Gastroesophageal sphincter (tissue), 4 donors: ENCODE data around the gene CMIP. TPM values are rescaled to one million over a fixed set of nuclear protein-coding genes. Genes with fewer than 3 reads are reported as not detected.

ENCODE experiments used
- ATAC-seq: fragments of 150-250 bp; one replicate; pipeline ENCODE4 v1.9.1; 2016; ENCODE audit warnings: mild to moderate bottlenecking, moderate library complexity
- H3K27ac ChIP-seq, 4 donors: fragments of 200-600 bp; sonication (generic) in 3 of 4; 1 replicate in 3 of 4; 2 replicates in 1 of 4; pipeline ENCODE4 v1.5.1; 2016 to 2019
- H3K27me3 ChIP-seq: fragments of 200-600 bp; sonication (generic); one replicate; pipeline ENCODE4 v1.5.1; 2019
- H3K36me3 ChIP-seq, 2 donors: fragments of 200-600 bp; sonication (generic); one replicate each; pipeline ENCODE4 v1.5.1; 2019; ENCODE audit warnings: control low read depth in 1 of 2
- H3K4me1 ChIP-seq, 3 donors: fragments of 200-600 bp; sonication (generic); 1 replicate in 2 of 3; 2 replicates in 1 of 3; pipeline ENCODE4 v1.5.1; 2016 to 2019; ENCODE audit warnings: control low read depth in 2 of 3
- H3K4me3 ChIP-seq, 2 donors: fragments of 200-600 bp; sonication (generic); one replicate each; pipeline ENCODE4 v1.5.1; 2019; ENCODE audit warnings: mild to moderate bottlenecking in 1 of 2, moderate library complexity in 1 of 2
- H3K9me3 ChIP-seq, 3 donors: fragments of 200-600 bp; sonication (generic); one replicate each; pipeline ENCODE4 v1.5.1; 2017 to 2019; ENCODE audit warnings: control low read depth in 2 of 3
- CTCF ChIP-seq, 4 experiments: fragments of 200-600 bp in 2 of 4; fragments of 450-650 bp in 2 of 4; sonication (generic) in 1 of 4; IDR thresholded peaks; one replicate each; pipeline ENCODE4 v1.5.1; 2017 to 2019; ENCODE audit warnings: antibody characterized with exemption in 4 of 4, mild to moderate bottlenecking in 2 of 4, moderate library complexity in 2 of 4
- EP300 ChIP-seq: sonication (generic); formaldehyde crosslinking; IDR thresholded peaks from one replicate; pipeline ENCODE4 v1.6.1; 2017; ENCODE audit warnings: antibody characterized with exemption, mild to moderate bottlenecking
- POLR2A ChIP-seq, 2 donors: fragments of 450-650 bp; IDR thresholded peaks; one replicate each; pipeline ENCODE4 v1.6.1; 2017; ENCODE audit warnings: antibody characterized with exemption in 2 of 2, mild to moderate bottlenecking in 2 of 2, moderate library complexity in 1 of 2
- POLR2AphosphoS5 ChIP-seq: sonication (generic); formaldehyde crosslinking; IDR thresholded peaks from one replicate; pipeline ENCODE4 v1.6.1; 2017; ENCODE audit warnings: antibody characterized with exemption
- WGBS, 2 donors: methylation state at CpG; one replicate each; pipeline ENCODE4 v1.1.5; 2018; ENCODE audit warnings: low coverage in 1 of 2; 5-methylcytosine and 5-hydroxymethylcytosine counted together
- total RNA-seq, 4 donors: library from RNA; depleted of rRNA; stranded (reverse); fragments of >200 nt; gene quantifications; one replicate each; pipeline ENCODE4 v1.1.0, GENCODE V29; 2016

Gene CMIP
- total RNA-seq, 4 donors from 2014 or later = 13.4 to 24.0 (median 19.2) TPM

- Histone ChIP-seq H3K4me3 (no peak overlapping the region), H3K4me1 (peaks cover 0 to 10% (median 0%) of the 10 kb centered on the region in 3 donors), H3K9me3 (no peaks in the 10 kb centered on the region), H3K36me3 (no peaks in the 10 kb centered on the region), H3K27me3 (no peaks in the 10 kb centered on the region), H3K27ac (peak overlapping the region in 3 of 4 donors; percentile 19 to 58 (median 28))
- TF ChIP-seq POLR2AphosphoS5 = peak; percentile 15
- TF ChIP-seq POLR2A (IDR thresholded peaks at IDR 0.05) = no peak
- peak; percentile 61 for ATAC-seq
- 68 to 72% methylated on average over 2 to 6 of the region's 13 CpGs for WGBS, 2 donors
Measured at GRCh38 chr16:81567987-81568748, 123.6 kb downstream of the CMIP start.

GRCh38 chr16:81568749-81569087 lies 124.1 kb downstream of the CMIP start:
- H3K27ac ChIP-seq = peak overlapping the region in 2 of 4 donors; percentile 19 to 58

DNA sequence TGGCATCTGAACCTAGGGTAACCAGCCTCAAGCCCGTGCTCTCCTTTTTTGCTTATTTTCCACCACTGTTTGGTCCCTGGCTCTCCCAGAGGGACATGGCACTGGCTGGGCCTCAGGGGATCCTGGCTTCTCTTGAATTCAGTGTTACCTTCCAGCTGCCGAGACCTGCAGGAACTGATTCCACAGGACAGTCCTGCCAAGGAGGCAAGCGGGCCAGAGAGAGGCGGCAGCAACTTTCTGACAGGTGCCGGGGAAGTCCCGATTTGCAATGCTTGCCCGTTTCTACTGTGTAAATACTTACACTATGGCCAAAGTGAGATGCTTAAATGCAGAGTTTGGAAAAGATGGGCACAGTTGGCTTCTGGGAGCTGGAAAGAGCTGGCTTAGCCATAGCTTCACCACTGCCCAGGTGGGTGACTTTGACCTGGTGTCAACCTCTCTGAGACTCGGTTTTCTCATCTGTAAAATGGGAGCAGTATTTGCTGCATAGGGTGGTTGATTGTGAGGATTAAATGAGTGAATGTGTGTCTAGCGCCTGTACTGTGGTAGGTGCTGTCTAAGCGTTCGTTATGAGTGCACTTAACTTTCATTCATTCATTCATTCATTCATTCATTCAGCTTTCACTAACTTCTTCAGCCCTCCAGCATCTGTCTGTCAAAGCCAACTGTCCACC lies 124.9 kb downstream of the CMIP start:
- WGBS, 2 donors = 79 to 92% methylated on average over 4 to 5 of the region's 11 CpGs
- Histone ChIP-seq H3K27me3 (no peaks in the 10 kb centered on the region), H3K4me3 (no peak overlapping the region), H3K36me3 (no peaks in the 10 kb centered on the region), H3K9me3 (no peaks in the 10 kb centered on the region), H3K4me1 (peaks cover 0 to 10% (median 0%) of the 10 kb centered on the region in 3 donors), H3K27ac (no peak overlapping the region)
- no peak for ATAC-seq
- TF ChIP-seq POLR2A (IDR thresholded peaks at IDR 0.05) (no peak), CTCF (IDR thresholded peaks at IDR 0.05) (no peak), EP300 (no peak)

More at GRCh38 chr16:81568749-81569087, 124.1 kb downstream of the CMIP start:
- Histone ChIP-seq H3K4me3 (no peak overlapping the region), H3K4me1 (peaks cover 0 to 10% (median 0%) of the 10 kb centered on the region in 3 donors), H3K9me3 (no peaks in the 10 kb centered on the region), H3K36me3 (no peaks in the 10 kb centered on the region), H3K27me3 (no peaks in the 10 kb centered on the region)
- TF ChIP-seq POLR2AphosphoS5 (no peak), CTCF (IDR thresholded peaks at IDR 0.05) (no peak), EP300 (no peak), POLR2A (IDR thresholded peaks at IDR 0.05) (no peak)
- 68 to 92% methylated on average over 4 to 8 of the region's 8 CpGs for WGBS, 2 donors
- no peak for ATAC-seq

GRCh38 chr16:81570151-81570846 lies 125.7 kb downstream of the CMIP start:
- no peak overlapping the region for H3K27ac ChIP-seq

More at GRCh38 chr16:81570151-81570846, 125.7 kb downstream of the CMIP start:
- no peak for ATAC-seq
- Histone ChIP-seq H3K4me1 (peaks cover 0 to 10% (median 0%) of the 10 kb centered on the region in 3 donors), H3K27me3 (no peaks in the 10 kb centered on the region), H3K9me3 (no peaks in the 10 kb centered on the region), H3K4me3 (no peak overlapping the region), H3K36me3 (no peaks in the 10 kb centered on the region)
- WGBS, 2 donors = 83% methylated on average over 6 of the region's 18 CpGs; no CpG with 5 or more reads in 1 of the 2 donors
- TF ChIP-seq EP300 (no peak), CTCF (IDR thresholded peaks at IDR 0.05) (no peak), POLR2AphosphoS5 (no peak), POLR2A (IDR thresholded peaks at IDR 0.05) (no peak)
